Suprapubic skin (tissue), 3 donors: ENCODE data around the gene KRT35.

Source experiments
- CTCF ChIP-seq, 2 donors: fragments of 200-600 bp in 1 of 2; fragments of 450-650 bp in 1 of 2; sonication (generic) in 1 of 2; IDR thresholded peaks; one replicate each; pipeline ENCODE4 v1.5.1; 2016 to 2019; ENCODE audit warnings: antibody characterized with exemption in 2 of 2, mild to moderate bottlenecking in 1 of 2, moderate library complexity in 1 of 2
- POLR2A ChIP-seq, 2 donors: fragments of 450-650 bp; IDR thresholded peaks; one replicate each; pipeline ENCODE4 v1.6.1; 2017; ENCODE audit warnings: antibody characterized with exemption in 2 of 2, mild to moderate bottlenecking in 2 of 2, moderate library complexity in 2 of 2

- no peak for TF ChIP-seq CTCF (IDR thresholded peaks at IDR 0.05)
- TF ChIP-seq POLR2A (IDR thresholded peaks at IDR 0.05): no peak
These were observed 38.7 kb upstream of the KRT35 start for GRCh38 chr17:41519501-41520224.
